MCF 10A (cell line): ENCODE results near the gene EPHB6. TPM values are rescaled to one million over a fixed set of nuclear protein-coding genes. Genes with fewer than 3 reads are reported as not detected.

ENCODE experiments used
- BruUV-seq: library from RNA; stranded (reverse); fragments of 400-500 nt; replicated peaks from 2 replicates; lab custom pipeline; 2021; lab: Mats Ljungman, UMichigan
- CTCF ChIA-PET: fragments of 300-600 bp; sonication (Branson Sonifier 250); formaldehyde crosslinking; extraction: SDS; loops from one replicate; lab custom pipeline; 2021; ENCODE audit warnings: antibody characterized with exemption, inconsistent platforms; lab: Yijun Ruan, JAX
- POLR2A ChIA-PET: fragments of 300-600, 350-650 bp; sonication (Branson Sonifier 250); formaldehyde crosslinking; extraction: SDS; loops from one replicate; lab custom pipeline; 2020; ENCODE audit warnings: antibody characterized with exemption, inconsistent platforms; lab: Yijun Ruan, JAX
- DNase-seq: peaks from one replicate; pipeline ENCODE4 v3.0.0-alpha.2; 2018; ENCODE audit not compliant: unreplicated experiment
- H3K27ac Mint-ChIP-seq: one replicate; pipeline ENCODE4 v1.8.0; 2022; ENCODE audit warnings: mild to moderate bottlenecking, low read depth, mixed read lengths; ENCODE audit not compliant: unreplicated experiment
- H3K27me3 Mint-ChIP-seq: one replicate; pipeline ENCODE4 v1.8.0; 2022; ENCODE audit warnings: mixed read lengths; ENCODE audit not compliant: insufficient read depth, unreplicated experiment
- H3K36me3 Mint-ChIP-seq: one replicate; pipeline ENCODE4 v1.8.0; 2022; ENCODE audit warnings: mild to moderate bottlenecking, moderate library complexity, mixed read lengths; ENCODE audit not compliant: insufficient read depth, unreplicated experiment
- H3K4me1 Mint-ChIP-seq: one replicate; pipeline ENCODE4 v1.8.0; 2022; ENCODE audit warnings: mixed read lengths; ENCODE audit not compliant: insufficient read depth, unreplicated experiment
- H3K4me3 Mint-ChIP-seq: one replicate; pipeline ENCODE4 v1.8.0; 2022; ENCODE audit warnings: mild to moderate bottlenecking, moderate library complexity, mixed read lengths; ENCODE audit not compliant: unreplicated experiment
- H3K9me3 Mint-ChIP-seq: one replicate; pipeline ENCODE4 v1.8.0; 2022; ENCODE audit warnings: mixed read lengths; ENCODE audit not compliant: unreplicated experiment
- CTCF ChIP-seq: fragments of 200-600 bp; IDR thresholded peaks from one replicate; pipeline ENCODE4 v1.8.0; 2022; ENCODE audit warnings: antibody characterized with exemption, mild to moderate bottlenecking; ENCODE audit not compliant: unreplicated experiment
- intact Hi-C: fragments of 100-400 bp; cut with micrococcal nuclease; formaldehyde crosslinking; loops from 2 replicates; pipeline ENCODE4 v1.14.1; 2022
- total RNA-seq: library from RNA; stranded (reverse); gene quantifications from 2 replicates; pipeline ENCODE4 v1.2.3, GENCODE V29; 2022

Gene EPHB6
- total RNA-seq, 1 experiment from 2014 or later, result 1.4 TPM

GRCh38 chr7:142889816-142890215, 34.9 kb downstream of the EPHB6 start:
- Mint-ChIP-seq H3K4me1 (no peaks in the 10 kb centered on the region), H3K36me3 (no peaks in the 10 kb centered on the region), H3K27ac (no peak overlapping the region), H3K4me3 (no peak overlapping the region), H3K27me3 (no peaks in the 10 kb centered on the region), H3K9me3 (peaks cover 7% of the 10 kb centered on the region)
- no peak for DNase-seq
- CTCF ChIA-PET, result no interaction called here
- POLR2A ChIA-PET, result no interaction called here
- no peak for TF ChIP-seq CTCF
- no TSS peak for BruUV-seq
- intact Hi-C loops, result loop anchor here (10.0 kb wide), 2 partner anchors 115 to 325 kb away; no protein-coding TSS in a partner anchor

- BruUV-seq, result no TSS peak
- DNase-seq, result no peak
- CTCF ChIA-PET, result no interaction called here
- Mint-ChIP-seq H3K27me3 (peaks cover 5% of the 10 kb centered on the region), H3K36me3 (no peaks in the 10 kb centered on the region), H3K9me3 (peaks cover 7% of the 10 kb centered on the region), H3K4me3 (no peak overlapping the region), H3K27ac (no peak overlapping the region), H3K4me1 (no peaks in the 10 kb centered on the region)
- intact Hi-C loops, result no loop called here
- TF ChIP-seq CTCF, result no peak
- POLR2A ChIA-PET, result no interaction called here
Measured at GRCh38 chr7:142890874-142891485, 36.1 kb downstream of the EPHB6 start.

GRCh38 chr7:142891490-142892082, 36.7 kb downstream of the EPHB6 start:
- intact Hi-C loops, result no loop called here
- no peak for TF ChIP-seq CTCF
- ChIA-PET CTCF (no interaction called here), POLR2A (interaction anchor here (0.9 kb wide), 1 partner anchor 10 kb away, joined by 3 read pairs; no protein-coding TSS in a partner anchor)
- H3K4me1 Mint-ChIP-seq, result no peaks in the 10 kb centered on the region
- no peak overlapping the region for H3K27ac Mint-ChIP-seq
- peaks cover 11% of the 10 kb centered on the region for H3K27me3 Mint-ChIP-seq
- no peak overlapping the region for H3K4me3 Mint-ChIP-seq
- DNase-seq, result no peak
- no TSS peak for BruUV-seq
- H3K36me3 Mint-ChIP-seq, result no peaks in the 10 kb centered on the region
- peaks cover 7% of the 10 kb centered on the region for H3K9me3 Mint-ChIP-seq

GRCh38 chr7:142892951-142893350, 38.1 kb downstream of the EPHB6 start:
- no peak overlapping the region for H3K27ac Mint-ChIP-seq
- peaks cover 7% of the 10 kb centered on the region for H3K9me3 Mint-ChIP-seq
- H3K4me3 Mint-ChIP-seq, result no peak overlapping the region
- peaks cover 25% of the 10 kb centered on the region for H3K27me3 Mint-ChIP-seq
- H3K36me3 Mint-ChIP-seq, result no peaks in the 10 kb centered on the region
- CTCF ChIA-PET, result interaction anchor here (0.7 to 1.2 kb wide), 6 partner anchors 11 to 111 kb away, joined by 3 to 6 read pairs (median 3); no protein-coding TSS in a partner anchor
- POLR2A ChIA-PET, result no interaction called here
- intact Hi-C loops, result no loop called here
- no TSS peak for BruUV-seq
- TF ChIP-seq CTCF, result no peak
- H3K4me1 Mint-ChIP-seq, result no peaks in the 10 kb centered on the region
- DNase-seq, result no peak
